ENCODE results near the gene HOXC13. TPM values are rescaled to one million over a fixed set of nuclear protein-coding genes. Genes with fewer than 3 reads are reported as not detected.

HOXC13 gene
- polyA plus RNA-seq, 3 donors: 0.11 TPM; not detected in 2

DNA sequence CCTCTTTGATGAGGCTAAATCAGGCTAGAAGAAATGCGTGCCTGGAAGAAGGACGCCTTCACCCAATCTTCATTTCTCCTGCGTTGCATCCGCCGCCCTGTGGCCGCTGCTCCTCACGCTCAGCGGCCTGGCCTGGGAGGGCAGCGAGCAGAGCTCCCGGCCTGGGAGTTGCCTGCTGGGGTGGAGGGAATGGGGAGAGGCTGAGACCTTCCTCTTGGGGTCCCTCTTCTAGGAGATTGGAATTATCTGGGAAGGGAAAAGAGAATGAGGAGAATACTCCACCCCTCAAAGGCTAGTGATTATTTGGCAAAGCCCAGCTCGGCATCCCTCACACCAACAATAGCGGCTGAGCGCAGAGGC is 13.7 kb downstream of the HOXC13 start:
- no peak for DNase-seq (ENCODE audit: extremely low read depth in 1 of 11, low read depth in 9 of 11, low spot score in 4 of 11)

DNA sequence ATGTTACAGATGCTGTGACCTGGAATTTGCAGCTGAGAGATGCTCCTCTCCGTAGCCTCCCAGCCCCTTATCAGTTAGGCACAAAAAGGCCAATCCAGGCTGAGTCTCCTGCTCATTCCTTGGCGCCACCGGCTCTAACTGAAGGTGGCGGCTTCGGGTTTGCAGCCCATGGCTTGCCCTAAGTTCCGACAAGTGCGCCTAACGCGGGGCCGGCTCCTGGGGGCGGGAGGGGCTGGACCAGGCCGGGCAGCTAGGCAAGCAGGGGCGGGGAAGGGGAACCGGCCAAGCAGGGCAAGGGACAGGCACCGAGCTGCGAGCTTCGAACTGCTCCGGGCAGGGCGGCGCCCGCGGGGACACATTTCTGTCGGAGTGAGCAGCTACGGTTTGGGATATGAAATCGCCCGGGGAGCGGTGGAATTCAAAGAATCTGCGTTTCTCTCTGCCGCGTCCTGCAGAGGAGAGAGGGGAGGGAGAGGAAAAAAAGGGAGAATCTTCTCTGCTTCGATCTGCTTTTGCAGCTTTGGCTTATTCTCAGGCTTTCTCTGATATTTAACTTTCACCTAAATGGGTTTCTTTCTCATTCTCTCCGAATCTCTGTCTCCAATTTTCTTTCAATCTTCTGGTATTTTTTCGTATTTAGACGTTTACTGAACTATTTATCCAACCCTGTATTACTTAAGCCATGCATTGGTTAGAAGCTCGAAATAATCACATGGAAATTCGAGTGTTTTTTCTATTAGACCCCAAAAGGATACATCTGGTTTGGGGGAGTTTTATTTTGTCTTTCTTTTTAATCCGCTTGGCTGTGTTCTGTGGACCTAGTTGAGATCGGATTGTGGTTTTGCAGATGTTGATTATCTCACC is 14.5 kb downstream of the HOXC13 start:
- no peak for DNase-seq (ENCODE audit: extremely low read depth in 1 of 11, low read depth in 9 of 11, low spot score in 4 of 11)

DNA sequence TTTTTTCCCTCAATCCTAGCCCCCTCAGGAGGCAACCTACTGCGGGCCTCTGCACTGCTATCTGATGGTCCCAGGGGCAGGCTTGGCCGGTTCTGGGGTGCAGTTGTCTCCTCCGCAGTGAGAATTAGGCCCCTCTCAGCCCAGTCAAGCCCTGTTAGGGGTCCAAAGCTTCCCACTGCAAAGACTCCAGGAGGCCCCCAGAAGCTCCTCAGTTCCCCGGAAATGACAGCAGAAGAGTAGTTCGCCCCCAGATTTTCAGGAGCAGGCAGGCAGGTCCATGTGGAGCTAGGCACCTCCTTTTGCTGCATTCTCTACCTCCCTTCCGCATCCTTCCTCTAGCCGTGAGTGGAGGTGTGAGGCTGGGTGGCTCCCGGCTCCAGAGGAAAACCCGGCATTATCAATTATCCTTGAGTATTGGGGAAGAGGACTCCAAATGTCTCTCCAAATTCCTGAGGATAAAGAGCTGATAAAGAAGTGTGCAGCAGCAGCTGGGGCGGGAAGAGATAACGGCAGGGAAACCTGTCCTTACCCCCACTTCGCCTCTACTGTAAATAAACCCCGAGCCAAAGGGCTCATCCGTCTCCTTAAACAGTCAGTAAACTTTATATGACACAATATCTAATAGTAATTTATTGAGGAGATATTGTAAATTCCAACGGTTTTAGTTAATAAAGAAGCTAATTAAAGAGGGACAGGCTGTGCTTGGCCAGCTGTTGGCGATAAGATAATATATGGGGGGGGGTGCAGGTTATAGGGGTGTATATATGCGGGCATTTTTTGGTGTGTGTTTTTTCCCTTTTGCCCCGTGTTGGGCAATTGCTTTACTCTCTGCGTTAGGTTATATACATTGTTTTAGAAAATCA is 15.4 kb downstream of the HOXC13 start:
- no peak for DNase-seq (ENCODE audit: extremely low read depth in 1 of 11, low read depth in 9 of 11, low spot score in 4 of 11)

DNA sequence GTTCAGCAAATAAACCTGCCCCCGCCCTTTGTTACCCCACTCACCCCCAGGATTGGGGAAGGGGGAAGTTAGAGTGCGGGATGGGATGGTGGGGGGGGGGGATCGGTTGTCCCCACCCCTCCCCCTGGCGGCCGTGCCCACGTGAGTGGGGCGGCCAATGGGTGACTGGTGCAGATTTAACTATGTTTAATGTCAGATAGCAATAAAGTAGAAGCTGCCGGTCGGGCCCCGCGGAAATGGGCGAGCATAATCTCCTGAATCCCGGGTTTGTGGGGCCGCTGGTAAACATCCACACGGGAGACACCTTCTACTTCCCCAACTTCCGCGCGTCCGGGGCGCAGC is 16.0 kb downstream of the HOXC13 start, which contains the start of gene HOXC12:
Gene HOXC12 (plus strand): TSS at position 210 of the 342 bp plus-strand sequence. CDS start 27 bp downstream, at position 237.
- DNase-seq (ENCODE audit: extremely low read depth in 1 of 11, low read depth in 9 of 11, low spot score in 4 of 11): no peak

DNA sequence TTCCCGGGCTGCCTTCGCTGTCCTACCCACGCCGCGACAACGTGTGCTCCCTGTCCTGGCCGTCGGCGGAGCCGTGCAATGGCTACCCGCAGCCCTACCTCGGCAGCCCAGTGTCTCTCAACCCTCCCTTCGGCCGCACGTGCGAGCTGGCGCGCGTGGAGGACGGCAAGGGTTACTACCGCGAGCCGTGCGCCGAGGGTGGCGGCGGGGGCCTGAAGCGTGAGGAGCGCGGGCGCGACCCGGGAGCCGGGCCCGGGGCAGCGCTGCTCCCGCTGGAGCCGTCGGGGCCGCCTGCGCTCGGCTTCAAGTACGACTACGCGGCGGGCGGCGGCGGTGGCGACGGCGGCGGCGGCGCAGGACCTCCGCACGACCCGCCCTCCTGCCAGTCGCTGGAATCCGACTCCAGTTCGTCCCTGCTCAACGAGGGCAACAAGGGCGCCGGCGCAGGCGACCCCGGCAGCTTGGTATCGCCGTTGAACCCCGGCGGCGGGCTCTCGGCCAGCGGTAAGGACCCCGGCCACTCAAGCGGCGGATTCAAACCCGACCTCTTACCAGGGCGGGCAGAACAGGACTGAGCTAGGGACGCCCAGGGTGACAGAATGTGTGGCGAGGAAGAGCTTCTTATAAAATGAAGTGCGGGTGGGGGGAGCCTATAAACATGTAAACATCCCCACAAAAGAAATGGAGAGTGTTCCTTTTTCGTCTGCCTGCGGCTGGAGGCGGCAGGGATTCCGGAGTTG is 16.6 kb downstream of the HOXC13 start:
- no peak for DNase-seq (ENCODE audit: extremely low read depth in 1 of 11, low read depth in 9 of 11, low spot score in 4 of 11)

DNA sequence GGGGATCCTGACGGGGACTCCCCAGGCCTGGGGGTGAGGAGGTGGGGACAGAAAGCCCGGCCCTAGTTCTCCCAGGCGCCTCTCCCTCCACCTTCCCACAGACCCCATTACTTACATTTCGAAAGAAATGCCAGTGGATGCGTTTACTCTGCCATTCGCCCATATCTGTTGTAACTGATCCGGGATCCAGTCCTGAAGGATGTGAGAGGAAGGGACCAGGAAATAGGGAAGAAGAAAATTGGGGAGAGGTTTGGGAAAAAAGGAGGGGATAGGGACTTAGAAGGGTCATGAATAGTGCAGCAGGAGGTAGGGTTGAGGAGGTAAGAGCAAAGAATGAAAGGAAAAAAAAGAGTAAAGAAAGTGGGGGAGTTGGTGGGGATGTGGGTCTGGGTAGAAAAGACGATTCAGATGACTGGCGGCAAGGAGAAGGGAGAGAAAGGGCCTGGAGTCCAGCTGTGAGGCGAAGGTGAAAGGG is 17.2 kb downstream of the HOXC13 start:
- no peak for DNase-seq (ENCODE audit: extremely low read depth in 1 of 11, low read depth in 9 of 11, low spot score in 4 of 11)

DNA sequence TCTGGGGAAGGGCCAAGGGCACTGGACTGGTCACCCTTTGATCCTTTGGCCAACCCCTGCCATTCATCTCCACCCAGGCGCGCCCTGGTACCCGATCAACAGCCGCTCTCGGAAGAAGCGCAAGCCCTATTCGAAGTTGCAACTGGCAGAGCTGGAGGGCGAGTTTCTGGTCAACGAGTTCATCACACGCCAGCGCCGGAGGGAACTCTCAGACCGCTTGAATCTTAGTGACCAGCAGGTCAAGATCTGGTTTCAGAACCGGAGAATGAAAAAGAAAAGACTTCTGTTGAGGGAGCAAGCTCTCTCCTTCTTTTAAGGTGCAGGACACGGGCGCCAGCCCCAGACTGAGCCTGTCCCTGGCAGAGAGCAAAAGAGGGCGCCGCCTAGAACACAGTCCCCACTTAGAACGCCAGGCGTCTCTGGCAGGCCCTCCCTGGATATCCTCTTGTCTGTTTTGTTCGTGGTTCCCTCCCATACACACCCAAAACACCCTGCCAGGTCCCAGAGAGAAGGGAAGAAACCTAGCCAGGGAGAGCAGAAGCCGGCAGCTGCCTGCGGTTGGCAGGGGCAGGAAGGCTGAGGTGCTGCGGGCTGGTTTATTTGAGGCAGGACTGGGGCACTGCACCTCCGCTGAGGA is 17.7 kb downstream of the HOXC13 start:
- DNase-seq (ENCODE audit: extremely low read depth in 1 of 11, low read depth in 9 of 11, low spot score in 4 of 11): no peak

DNA sequence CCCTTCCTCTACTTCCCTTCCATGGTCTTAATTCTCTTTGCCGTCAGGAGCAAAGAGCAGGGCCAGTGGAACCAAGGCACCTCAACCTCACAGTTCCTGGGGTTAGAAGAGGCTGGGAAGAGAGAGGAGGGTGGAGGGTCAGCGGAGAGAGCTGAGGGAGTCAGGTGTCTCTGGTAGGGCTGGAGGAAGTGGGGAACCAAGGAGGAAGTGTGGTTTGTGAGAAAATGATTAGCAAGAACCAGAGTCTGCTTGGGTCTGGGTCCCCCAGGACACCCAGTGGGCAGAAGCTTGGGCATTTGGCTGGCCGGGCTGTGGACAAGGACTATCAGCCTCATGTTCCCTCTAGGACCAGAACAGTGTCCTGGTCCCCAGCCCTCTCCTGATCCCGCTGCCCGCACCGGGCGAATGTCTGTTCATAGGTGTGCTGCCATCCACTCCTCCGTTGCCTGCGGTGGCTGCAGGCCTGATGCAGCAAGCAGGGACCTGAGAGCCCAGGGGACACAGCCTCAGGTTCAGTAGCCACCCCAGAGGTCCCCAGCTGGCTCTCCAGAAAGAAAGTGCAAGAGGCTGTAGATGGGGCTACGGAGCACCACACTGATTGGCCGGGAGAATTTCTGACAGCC is 18.4 kb downstream of the HOXC13 start:
- no peak for DNase-seq (ENCODE audit: extremely low read depth in 1 of 11, low read depth in 9 of 11, low spot score in 4 of 11)

DNA sequence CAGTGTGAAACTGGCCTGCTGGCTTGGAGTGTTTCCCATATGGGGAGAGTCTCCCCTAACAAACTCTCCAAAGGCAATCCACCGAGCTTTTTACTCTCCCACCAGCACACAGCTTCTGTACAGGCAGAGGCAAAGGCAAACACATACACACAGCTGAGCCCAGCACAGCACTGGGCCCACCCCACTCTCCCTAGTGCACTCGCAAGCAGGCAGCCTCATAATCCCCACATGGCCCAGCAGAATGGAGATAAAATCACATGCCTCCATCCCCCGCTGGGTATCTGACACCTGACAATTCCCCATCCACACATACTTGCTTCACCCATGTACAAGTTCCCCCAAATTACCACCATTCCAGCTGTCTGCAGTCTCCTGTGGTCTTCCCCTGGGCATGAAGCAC is 19.5 kb downstream of the HOXC13 start:
- DNase-seq (ENCODE audit: extremely low read depth in 1 of 11, low read depth in 9 of 11, low spot score in 4 of 11): no peak

DNA sequence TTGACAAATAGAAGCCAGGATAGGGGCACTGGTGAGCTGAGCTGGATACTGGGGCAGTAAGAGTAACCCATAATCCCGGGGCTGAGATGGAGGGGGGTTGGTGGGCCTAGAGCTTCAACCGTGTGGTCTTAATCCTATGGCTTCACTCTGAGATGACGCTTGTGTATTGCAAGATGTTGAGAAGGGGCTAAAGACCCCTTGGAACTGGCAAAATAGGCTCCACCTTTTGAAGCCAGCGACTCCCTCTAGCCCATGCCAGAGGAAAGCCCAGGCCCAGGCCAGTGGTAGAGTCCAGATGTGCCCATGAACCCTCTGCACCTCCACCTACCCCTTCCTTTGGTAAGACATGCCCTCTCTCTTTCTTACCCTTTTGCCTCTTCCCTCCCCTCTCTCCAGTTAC is 20.7 kb downstream of the HOXC13 start:
- no peak for DNase-seq (ENCODE audit: extremely low read depth in 1 of 11, low read depth in 9 of 11, low spot score in 4 of 11)

DNA sequence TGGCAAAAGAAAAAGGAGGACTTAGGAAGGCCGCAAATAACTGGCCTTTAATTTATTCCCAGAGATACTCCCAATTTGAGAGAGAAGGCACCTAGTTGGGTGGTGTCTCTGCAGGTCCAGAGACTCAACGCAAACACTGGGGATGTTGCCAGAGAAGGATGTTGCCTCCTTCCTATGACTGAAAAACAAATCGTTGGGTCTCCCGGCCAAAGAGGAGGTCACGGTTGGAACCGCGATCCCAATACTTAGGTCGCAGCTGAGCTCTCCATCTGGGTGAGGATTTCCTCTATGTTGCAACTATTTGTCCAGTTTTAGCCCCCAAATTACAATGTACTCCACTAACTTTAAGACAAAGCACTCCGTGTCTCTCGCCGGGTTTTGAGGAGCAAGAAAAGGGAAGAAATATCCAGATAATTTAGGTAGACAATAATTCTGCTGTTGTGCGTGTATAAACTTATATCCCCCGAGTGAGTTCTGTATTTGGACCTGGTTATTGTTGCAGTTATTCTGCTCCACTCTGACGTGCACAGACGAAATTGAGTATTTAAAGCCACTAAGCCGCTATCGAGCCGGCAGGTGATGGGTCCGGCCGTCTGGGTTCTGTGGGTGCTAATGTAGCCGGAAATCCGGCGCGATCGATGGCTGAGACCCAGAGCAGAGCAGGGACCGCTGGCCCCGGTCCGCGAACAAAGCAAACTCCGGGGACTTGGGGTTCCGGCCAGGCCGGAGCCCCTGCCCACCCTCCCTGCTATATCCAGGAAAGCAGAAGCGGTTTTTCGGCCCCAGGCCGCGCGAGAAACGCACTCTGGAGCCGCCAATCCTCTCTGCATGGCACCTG is 21.8 kb downstream of the HOXC13 start:
- no peak for DNase-seq (ENCODE audit: extremely low read depth in 1 of 11, low read depth in 9 of 11, low spot score in 4 of 11)

DNA sequence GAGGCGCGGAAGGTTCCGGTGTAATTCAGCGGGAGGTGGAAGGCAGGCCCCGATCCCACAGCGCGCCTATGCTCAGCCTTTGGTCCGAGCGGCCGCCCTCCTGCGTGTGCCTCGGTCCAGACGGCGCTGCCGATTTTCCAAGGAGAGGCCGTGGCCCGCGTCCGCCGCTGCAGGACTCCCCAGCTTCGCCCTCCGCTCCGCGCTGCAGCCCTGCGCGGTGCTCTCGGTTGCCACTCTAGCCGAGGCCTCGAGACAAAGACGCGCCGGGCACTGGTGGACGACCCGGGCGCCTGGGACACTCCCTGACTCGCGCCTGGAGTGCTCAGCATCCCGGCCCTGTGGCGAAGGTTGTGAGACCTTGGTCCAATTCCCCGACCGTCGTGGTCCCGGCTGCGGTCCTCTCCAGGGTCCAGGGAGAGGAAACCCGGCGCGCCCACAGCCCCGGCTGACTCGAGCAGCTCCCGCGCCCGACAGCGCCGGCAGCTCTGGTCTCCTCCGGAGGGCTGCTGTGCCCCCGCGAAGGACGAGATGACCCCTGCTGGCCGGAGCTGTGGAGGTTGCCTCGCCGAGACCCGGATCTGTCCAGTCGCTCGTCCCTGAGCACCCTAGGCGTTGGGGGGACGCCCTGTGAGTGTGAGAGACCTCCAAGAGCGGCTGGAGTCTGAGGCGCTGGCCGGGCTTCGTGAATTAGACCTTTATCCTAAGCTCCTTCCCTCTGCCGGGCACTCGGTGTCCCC is 22.6 kb downstream of the HOXC13 start:
- no peak for DNase-seq (ENCODE audit: extremely low read depth in 1 of 11, low read depth in 9 of 11, low spot score in 4 of 11)

DNA sequence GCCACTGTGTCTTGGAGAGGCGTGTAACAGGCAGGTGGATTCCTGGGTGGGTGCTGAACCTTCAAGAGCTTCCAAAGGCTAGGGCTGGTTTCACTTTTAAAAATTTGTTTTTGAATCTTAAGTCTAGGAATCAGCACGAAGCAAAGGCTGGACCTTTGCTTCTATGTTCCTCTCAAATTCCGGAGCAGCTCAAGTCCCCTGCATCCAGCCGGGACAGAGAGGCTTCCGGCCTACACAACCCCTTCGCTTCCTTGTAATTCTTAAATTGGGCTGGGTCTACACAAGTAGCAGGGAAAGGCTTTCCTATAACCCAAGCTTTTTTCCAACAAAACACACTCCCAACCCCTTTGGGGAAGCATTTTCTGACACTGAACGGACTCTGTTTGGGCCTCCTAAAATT is 24.4 kb downstream of the HOXC13 start:
- DNase-seq (ENCODE audit: extremely low read depth in 1 of 11, low read depth in 9 of 11, low spot score in 4 of 11): no peak

DNA sequence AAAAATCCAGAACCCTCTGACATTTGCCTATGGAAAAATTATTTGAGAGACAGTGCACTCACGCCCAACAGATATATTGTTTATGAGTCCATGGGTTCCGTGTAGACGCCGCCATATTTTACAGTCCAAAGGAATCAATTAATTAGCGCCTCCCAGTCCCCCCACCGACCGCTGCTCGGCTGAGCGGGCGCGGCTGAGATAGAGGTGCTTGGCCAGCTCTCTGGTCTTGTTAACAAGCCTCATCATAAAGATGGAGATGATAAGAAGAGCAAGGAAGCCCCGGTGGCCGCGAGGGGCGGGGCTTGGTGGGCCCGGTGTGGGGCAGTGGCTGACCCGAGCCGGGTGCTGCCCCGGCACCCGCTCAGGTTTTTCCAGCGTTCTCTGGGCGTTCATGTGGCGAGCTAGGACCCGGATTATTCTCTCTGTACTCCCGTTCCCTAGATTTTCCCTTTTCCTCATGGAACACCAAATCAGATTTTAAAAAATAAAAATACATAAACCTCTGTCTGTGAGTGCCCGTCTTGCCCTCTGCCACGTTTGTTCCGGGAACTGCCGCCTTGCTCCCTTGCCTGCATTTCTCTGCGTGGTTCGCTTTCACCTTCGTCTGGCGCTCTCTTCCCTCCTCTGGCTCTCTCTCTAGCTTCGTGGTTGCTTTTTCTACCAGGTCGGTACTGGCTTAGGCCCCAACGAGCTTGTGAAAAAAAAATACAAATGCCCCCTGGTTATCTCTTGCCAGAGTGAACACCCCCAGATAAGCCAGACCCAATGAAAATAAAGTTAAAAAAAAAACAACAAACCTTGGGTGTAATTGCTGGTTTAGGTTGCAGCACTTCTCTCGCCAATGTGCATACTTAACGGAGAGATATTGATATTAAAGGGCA is 25.0 kb downstream of the HOXC13 start:
- DNase-seq (ENCODE audit: extremely low read depth in 1 of 11, low read depth in 9 of 11, low spot score in 4 of 11): no peak

DNA sequence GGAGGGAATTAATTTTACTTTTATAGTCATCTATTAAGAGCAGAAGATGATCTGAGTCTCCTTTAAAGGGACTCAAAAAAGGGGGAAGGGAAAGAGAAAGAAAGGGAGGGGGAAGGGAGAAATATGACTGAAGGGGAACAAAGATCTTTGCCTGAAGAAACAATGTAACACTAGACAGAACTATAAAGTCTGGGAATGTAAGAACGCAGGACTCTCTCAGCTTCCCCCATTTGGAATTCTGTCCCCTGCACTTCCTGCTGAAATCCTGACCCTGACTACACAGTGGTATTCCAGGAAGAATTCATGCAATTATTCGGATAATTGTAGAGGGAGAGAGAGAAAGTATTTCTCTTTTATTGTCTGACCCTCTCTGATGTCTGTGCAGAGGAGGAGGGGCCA is 25.7 kb downstream of the HOXC13 start:
- no peak for DNase-seq (ENCODE audit: extremely low read depth in 1 of 11, low read depth in 9 of 11, low spot score in 4 of 11)

Measured in renal cortex interstitium (tissue), 11 donors.